C4-2B (cell line): ENCODE results near the gene AMIGO2.

Experiments used
- CTCF ChIP-seq: fragments of 450-650 bp; conservative IDR thresholded peaks from 2 replicates; pipeline ENCODE4 v1.5.1; 2017; ENCODE audit warnings: mild to moderate bottlenecking
- ZFX ChIP-seq: fragments of 450-650 bp; IDR thresholded peaks from 2 replicates; pipeline ENCODE4 v1.6.1; 2017

GRCh38 chr12:47080725-47081502, 1.2 kb upstream of the AMIGO2 start:
- no peak for TF ChIP-seq CTCF
- TF ChIP-seq ZFX, result no peak
